ENCODE results near the gene SMG6. TPM values are rescaled to one million over a fixed set of nuclear protein-coding genes. Genes with fewer than 3 reads are reported as not detected.

SMG6 gene
- total RNA-seq, 2 donors from 2014 or later = 39.0 to 52.8 TPM

DNA sequence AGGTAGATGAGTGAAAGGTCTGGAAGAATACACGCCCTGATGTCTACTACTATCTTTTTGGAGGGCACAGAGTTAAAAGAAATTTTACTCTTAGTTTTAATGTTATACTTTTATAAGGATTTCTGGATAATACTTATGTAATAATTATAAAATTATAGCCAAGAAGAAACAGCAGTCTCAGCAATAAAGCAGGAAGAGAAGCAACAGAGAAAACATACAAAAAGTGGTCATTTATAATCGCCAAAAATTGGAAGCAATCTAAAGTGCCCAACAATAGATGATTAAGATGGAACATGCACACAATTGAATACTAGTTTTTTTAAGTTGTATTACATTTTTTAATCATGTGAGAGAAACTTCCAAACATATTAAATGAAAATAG lies 64.4 kb downstream of the SMG6 start:
- H3K36me3 Mint-ChIP-seq (ENCODE audit: low read depth) = peaks cover 90% of the 10 kb centered on the region
- no peak overlapping the region for H3K27ac Mint-ChIP-seq
- no peak for ATAC-seq (replicated peaks)
- peaks cover 12% of the 10 kb centered on the region for H3K4me1 Mint-ChIP-seq
- no peaks in the 10 kb centered on the region for H3K9me3 Mint-ChIP-seq
- no peaks in the 10 kb centered on the region for H3K27me3 Mint-ChIP-seq
- H3K4me3 Mint-ChIP-seq = no peak overlapping the region

DNA sequence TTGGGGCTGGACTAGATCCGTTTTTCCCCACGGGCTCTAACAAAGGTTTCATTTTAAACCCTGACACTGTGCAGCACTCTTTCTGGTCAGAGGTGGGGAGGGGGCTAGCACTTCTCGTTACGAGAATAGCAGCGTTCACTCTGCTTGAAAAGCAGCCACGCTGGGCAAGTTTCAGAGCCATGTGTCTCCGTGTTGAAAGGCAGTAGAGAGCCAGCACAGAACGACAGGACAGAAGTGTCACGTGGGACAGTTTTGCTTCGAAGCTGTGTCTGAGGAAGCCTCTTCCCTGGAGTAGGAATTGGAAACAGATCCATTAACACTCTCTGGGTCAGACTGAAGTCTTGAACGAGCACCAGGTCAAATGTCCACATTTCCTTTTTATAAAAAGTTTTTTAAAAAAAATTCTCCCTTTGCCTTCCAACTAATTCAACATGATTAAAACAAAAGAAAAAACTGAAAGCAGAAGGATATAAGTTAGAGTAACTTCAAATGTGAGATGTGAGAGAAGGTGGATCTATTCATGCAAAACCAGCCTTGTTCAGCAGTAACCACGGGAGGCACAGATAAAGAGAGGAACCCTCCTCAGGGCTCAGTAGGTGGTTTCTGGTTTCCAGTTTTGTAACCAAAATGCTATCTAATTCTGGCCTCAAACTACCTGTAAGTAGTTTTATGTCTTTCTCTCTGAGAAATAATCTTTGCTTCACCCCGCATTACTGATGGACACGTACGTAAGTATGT lies 65.0 kb downstream of the SMG6 start:
- Mint-ChIP-seq H3K4me1 (peaks cover 12% of the 10 kb centered on the region), H3K4me3 (no peak overlapping the region), H3K27ac (no peak overlapping the region), H3K9me3 (no peaks in the 10 kb centered on the region), H3K36me3 (ENCODE audit: low read depth) (peaks cover 85% of the 10 kb centered on the region), H3K27me3 (no peaks in the 10 kb centered on the region)
- peak; percentile 18 for ATAC-seq (replicated peaks)

DNA sequence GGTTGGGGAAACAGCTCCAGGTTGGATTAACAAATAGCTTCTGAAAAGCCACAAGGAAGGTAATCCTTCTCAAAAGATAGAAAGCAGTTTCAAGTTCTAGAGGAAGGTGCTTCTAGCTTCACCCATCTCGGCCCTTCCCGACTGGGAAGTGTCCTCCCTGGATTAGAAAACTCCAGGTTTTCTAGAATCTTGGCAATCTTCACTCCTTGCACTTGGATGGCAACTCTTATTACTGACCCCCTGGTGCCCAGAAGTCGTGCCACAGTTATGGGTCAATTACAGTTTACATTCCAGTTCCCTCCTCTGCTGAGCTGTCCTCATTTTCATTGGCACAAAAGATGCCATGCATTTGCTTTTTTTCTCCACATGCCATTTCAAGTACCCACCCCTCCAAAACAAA lies 65.6 kb downstream of the SMG6 start:
- peaks cover 12% of the 10 kb centered on the region for H3K4me1 Mint-ChIP-seq
- H3K36me3 Mint-ChIP-seq (ENCODE audit: low read depth) = peaks cover 82% of the 10 kb centered on the region
- no peaks in the 10 kb centered on the region for H3K27me3 Mint-ChIP-seq
- no peak overlapping the region for H3K27ac Mint-ChIP-seq
- ATAC-seq (replicated peaks) = no peak
- no peaks in the 10 kb centered on the region for H3K9me3 Mint-ChIP-seq
- H3K4me3 Mint-ChIP-seq = no peak overlapping the region

DNA sequence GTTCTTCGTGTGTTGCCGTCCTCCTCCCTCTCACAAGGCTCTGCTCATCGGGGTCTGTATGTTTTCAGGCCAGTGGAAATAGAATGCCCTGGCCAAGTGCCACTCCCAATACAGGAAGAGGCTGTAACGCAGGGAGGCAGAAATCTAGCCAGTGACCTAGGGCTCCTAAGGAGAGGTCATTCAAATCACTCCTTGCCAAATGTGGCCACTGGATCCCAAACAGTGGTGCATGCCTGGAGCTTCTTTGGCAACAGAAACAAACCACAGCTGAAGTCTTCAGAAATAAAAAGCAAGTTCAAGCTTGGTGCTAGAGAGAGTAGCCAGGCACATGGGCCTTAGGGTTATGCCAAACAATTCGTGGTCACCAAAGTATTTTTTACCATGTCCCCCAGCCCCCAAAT lies 66.1 kb downstream of the SMG6 start:
- ATAC-seq (replicated peaks) = no peak
- H3K9me3 Mint-ChIP-seq = no peaks in the 10 kb centered on the region
- H3K27ac Mint-ChIP-seq = no peak overlapping the region
- H3K4me3 Mint-ChIP-seq = no peak overlapping the region
- peaks cover 12% of the 10 kb centered on the region for H3K4me1 Mint-ChIP-seq
- no peaks in the 10 kb centered on the region for H3K27me3 Mint-ChIP-seq
- H3K36me3 Mint-ChIP-seq (ENCODE audit: low read depth) = peaks cover 82% of the 10 kb centered on the region

DNA sequence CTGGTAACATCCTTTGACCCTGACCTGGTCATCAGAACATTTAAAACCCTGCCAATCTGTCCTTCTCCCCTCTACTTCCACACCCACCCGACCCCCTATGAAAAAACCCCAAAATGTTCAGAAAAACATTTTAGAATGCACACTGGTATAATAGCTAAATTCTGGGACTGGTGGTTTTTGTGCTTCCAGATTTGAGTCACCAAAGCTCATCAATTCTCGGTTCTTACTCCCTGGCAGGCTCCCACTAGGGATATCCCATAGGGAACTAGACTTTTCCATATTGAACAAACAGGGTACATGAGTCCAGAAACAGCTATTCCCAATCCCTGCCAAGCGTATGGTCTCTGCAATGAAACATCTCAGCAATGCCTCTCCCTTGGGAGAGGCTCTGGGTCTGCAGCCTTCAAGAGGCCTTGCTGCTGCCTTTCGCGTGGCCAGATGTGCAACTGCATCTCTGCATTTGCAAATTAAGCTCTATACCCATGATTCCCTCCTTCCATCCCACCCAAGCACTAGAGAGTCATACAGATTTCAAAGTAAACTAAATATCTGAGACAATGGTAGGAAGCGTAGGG lies 67.7 kb downstream of the SMG6 start:
- no peak for ATAC-seq (replicated peaks)
- H3K9me3 Mint-ChIP-seq = no peaks in the 10 kb centered on the region
- peaks cover 14% of the 10 kb centered on the region for H3K4me1 Mint-ChIP-seq
- H3K27ac Mint-ChIP-seq = no peak overlapping the region
- peaks cover 82% of the 10 kb centered on the region for H3K36me3 Mint-ChIP-seq (ENCODE audit: low read depth)
- H3K4me3 Mint-ChIP-seq = no peak overlapping the region
- H3K27me3 Mint-ChIP-seq = no peaks in the 10 kb centered on the region

DNA sequence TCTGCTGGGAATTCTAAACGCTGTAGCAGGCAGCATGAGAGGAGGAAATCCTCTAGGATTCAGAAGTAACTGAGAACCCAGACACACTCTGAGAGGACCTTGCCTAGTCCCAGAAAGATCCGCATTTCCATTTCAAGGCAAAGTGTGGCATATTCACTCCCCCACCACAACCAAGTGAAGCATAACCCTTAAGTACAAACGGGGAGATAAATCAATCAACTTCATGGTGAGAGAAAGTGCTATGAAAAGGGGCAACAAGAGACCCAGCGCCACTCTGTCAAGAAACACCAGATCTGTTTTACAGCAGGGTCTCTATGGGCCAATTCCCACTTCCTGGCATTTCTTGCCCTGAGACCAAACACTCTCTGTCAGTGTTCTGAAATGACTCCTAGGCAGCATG lies 68.3 kb downstream of the SMG6 start:
- H3K36me3 Mint-ChIP-seq (ENCODE audit: low read depth) = peaks cover 82% of the 10 kb centered on the region
- H3K4me3 Mint-ChIP-seq = no peak overlapping the region
- H3K4me1 Mint-ChIP-seq = peaks cover 9% of the 10 kb centered on the region
- H3K27me3 Mint-ChIP-seq = no peaks in the 10 kb centered on the region
- no peak overlapping the region for H3K27ac Mint-ChIP-seq
- no peak for ATAC-seq (replicated peaks)
- no peaks in the 10 kb centered on the region for H3K9me3 Mint-ChIP-seq

DNA sequence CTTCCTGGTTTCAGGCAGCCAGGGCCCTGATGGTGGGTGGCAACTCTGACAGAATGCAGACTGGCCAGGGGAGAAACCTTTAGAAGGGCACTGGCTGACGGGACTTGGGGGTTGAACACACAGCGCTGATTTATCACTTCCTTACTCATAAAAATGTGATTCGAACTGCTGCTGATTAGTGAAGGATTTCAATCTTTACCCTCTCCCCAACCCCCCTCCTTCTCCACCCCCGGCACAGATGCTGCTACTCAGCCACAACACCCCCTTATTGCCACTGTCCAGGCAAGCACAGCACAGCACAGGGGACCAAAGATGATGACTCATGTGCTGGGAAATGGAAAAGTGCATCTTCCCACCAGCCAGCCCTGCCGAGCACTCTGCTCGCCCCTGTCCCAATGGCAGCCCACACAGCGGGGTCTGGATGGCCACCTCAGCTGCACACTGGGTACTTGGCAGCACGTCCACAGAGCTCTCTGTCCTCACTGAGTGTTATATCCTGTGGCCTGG lies 70.1 kb downstream of the SMG6 start:
- peak overlapping the region; percentile 30 for H3K27ac Mint-ChIP-seq
- H3K4me3 Mint-ChIP-seq = no peak overlapping the region
- H3K9me3 Mint-ChIP-seq = no peaks in the 10 kb centered on the region
- H3K27me3 Mint-ChIP-seq = no peaks in the 10 kb centered on the region
- peaks cover 5% of the 10 kb centered on the region for H3K4me1 Mint-ChIP-seq
- H3K36me3 Mint-ChIP-seq (ENCODE audit: low read depth) = peaks cover 78% of the 10 kb centered on the region
- ATAC-seq (replicated peaks) = no peak

DNA sequence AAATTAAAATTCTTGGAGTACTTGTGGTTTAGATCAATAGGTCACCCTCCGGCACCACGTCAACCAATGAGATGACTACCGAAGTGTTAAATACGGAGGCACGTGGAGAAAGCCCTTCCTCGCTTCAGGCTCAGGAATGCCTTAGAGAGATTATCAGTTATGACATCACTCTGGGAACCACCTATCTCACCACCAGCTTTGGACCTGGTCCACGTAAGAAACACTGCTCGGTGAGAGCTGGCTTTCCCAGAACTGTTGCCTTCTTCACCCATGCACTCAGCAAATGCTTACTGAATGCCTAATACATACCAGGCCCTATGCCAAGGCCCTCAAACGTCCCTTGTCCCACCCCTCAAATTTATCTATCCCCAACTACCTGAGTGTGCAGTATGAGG lies 71.3 kb downstream of the SMG6 start:
- ATAC-seq (replicated peaks) = no peak
- no peaks in the 10 kb centered on the region for H3K9me3 Mint-ChIP-seq
- peaks cover 5% of the 10 kb centered on the region for H3K4me1 Mint-ChIP-seq
- peaks cover 71% of the 10 kb centered on the region for H3K36me3 Mint-ChIP-seq (ENCODE audit: low read depth)
- H3K27ac Mint-ChIP-seq = no peak overlapping the region
- H3K4me3 Mint-ChIP-seq = no peak overlapping the region
- no peaks in the 10 kb centered on the region for H3K27me3 Mint-ChIP-seq

DNA sequence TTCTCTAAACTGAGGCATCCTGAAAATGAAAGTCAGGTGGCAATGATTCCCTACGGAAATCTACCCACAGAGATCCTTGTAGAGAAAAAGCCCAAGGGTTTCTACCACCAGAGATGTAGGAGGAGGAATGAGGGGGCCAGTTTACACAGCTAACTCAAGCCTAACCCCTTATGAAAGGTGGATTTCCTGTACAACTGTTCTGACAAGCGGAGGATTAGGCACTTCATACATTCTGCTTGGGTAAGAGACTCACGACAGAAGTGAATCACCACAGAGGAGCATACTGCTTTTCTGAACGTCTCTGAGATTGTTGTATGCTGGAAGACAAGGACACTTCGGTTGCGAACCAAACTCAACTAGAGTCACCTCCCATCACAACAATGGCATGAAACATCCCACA lies 72.7 kb downstream of the SMG6 start:
- peaks cover 64% of the 10 kb centered on the region for H3K36me3 Mint-ChIP-seq (ENCODE audit: low read depth)
- peak; percentile 54 for ATAC-seq (replicated peaks)
- no peak overlapping the region for H3K27ac Mint-ChIP-seq
- H3K9me3 Mint-ChIP-seq = no peaks in the 10 kb centered on the region
- peaks cover 5% of the 10 kb centered on the region for H3K4me1 Mint-ChIP-seq
- H3K27me3 Mint-ChIP-seq = no peaks in the 10 kb centered on the region
- H3K4me3 Mint-ChIP-seq = no peak overlapping the region

DNA sequence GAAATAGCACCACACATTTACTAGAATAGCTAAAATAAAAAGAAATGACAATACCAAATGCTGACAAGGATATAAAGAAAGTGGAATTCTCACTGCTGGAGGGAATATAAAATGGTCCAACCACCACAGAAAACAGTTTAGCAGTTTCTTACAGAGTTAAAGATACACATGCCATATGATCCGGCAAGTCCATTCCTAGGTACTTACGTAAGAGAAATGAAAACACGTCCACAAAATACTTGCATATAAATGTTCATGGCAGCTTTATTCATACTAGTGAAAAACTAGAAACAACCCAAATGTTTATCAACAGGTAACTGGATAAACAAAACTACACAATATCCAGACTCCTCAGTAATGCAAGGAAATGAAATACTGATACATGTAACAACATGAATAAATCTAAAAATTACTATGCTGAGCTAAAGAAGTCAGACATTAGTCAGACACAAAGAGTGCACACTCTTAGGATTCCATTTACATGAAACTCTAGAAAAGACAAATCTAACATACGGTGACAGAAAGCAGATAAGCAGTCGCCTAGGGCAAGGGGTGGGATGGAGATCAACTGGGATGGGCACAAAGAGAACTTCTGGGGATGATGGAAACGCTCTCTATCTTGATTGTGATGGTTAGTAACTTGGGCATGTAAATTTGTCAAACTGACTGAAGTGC lies 76.4 kb downstream of the SMG6 start:
- Mint-ChIP-seq H3K36me3 (ENCODE audit: low read depth) (peaks cover 59% of the 10 kb centered on the region), H3K27me3 (no peaks in the 10 kb centered on the region), H3K4me1 (peaks cover 18% of the 10 kb centered on the region), H3K9me3 (no peaks in the 10 kb centered on the region), H3K27ac (no peak overlapping the region), H3K4me3 (no peak overlapping the region)
- ATAC-seq (replicated peaks) = no peak

DNA sequence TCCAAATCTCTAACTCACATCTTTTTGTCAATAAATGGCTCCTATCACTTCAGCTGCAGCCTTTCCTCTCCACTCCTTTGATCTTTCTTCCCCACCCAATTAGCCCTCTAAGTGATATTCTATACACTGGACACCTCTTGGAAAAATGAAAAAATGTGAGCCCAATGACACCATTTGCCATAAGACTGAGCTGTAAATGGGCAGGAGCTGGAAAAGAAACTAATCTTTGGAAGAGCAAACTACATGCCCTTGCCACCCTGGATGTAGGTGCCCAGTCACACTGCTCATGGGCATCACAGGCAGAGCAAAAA lies 80.0 kb downstream of the SMG6 start:
- no peaks in the 10 kb centered on the region for H3K27me3 Mint-ChIP-seq
- peak overlapping the region; percentile 67 for H3K4me3 Mint-ChIP-seq
- no peak for ATAC-seq (replicated peaks)

DNA sequence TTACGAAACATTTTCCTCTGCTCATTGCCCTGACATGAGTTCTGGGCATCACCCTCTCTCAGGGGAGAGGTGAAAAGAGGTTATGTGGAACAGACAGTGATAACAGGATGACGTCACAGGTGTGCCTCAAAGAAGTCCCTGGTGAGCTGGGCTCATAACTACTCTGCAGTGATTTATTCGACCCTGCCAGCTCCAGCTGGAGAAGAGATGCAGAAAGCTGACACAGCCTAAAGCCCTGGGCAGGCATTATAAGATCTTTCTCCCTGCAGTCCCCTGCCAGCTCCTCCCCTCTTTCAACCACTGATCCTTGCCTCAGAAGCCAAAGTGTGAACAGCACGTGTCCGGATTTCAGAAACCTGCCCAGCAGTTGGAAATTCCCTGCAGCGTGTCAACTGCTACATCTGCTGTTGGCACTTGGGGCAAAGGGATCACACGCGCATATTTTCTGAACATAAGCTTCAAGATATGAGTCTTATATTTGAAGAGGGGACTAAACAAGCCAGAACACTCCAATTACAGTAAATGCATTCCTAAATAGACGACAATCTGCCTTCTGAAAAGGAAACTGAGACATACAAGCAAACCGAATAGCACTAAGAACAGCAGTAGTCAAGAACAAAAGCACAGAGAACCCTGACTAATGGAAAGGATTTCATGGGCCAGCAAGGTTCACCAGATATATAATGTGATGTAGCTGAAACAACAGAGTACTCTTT lies 80.5 kb downstream of the SMG6 start:
- peak overlapping the region; percentile 67 for H3K4me3 Mint-ChIP-seq
- ATAC-seq (replicated peaks) = peak; percentile 74
- H3K4me1 Mint-ChIP-seq = peaks cover 25% of the 10 kb centered on the region

More for the DNA sequence above, 80.0 kb downstream of the SMG6 start:
- H3K9me3 Mint-ChIP-seq = no peaks in the 10 kb centered on the region
- H3K36me3 Mint-ChIP-seq (ENCODE audit: low read depth) = peaks cover 40% of the 10 kb centered on the region
- peak overlapping the region; percentile 60 for H3K27ac Mint-ChIP-seq
- peaks cover 23% of the 10 kb centered on the region for H3K4me1 Mint-ChIP-seq

DNA sequence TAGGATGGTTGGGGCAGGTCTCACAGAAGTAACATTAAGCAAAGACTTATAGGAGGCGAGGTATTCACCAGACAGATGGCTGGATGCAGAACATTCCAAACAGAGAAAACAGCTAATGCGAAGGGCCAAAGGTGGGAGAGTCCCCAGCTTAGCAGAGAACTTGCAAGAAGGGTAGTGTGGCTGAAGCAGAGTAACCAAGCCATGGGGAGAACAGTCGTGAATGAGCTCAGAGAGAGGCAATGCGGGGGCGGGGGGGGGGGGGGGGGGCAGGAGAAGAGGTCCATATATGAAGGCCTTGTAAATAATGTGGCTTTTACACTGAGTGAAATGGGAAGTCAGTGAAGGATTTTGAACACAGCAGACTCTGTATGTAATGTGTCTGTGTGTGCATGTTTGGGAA lies 81.3 kb downstream of the SMG6 start:
- H3K27me3 Mint-ChIP-seq = no peaks in the 10 kb centered on the region
- H3K36me3 Mint-ChIP-seq (ENCODE audit: low read depth) = peaks cover 40% of the 10 kb centered on the region
- peak overlapping the region; percentile 67 for H3K4me3 Mint-ChIP-seq
- H3K27ac Mint-ChIP-seq = no peak overlapping the region
- ATAC-seq (replicated peaks) = no peak
- H3K4me1 Mint-ChIP-seq = peaks cover 25% of the 10 kb centered on the region
- H3K9me3 Mint-ChIP-seq = no peaks in the 10 kb centered on the region

More for the DNA sequence above, 80.5 kb downstream of the SMG6 start:
- Mint-ChIP-seq H3K27me3 (no peaks in the 10 kb centered on the region), H3K36me3 (ENCODE audit: low read depth) (peaks cover 45% of the 10 kb centered on the region), H3K9me3 (no peaks in the 10 kb centered on the region), H3K27ac (peak overlapping the region; percentile 60)

DNA sequence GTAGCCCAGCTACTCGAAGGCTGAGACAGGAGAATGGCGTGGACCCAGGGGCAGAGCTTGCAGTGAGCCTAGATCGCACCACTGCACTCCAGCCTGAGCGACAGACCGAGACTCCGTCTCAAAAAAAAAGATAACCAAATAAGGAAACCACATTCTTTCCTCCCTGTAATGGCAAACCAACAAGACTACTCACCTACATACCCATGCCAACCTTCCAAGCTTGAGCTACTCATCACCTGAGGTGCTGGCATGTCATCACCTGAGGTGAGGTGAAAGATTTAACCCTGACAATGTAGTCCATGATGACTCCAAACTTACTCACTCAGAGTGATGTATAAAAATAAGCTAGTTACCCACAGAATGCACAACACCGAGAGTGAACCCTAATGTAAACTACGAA lies 85.2 kb downstream of the SMG6 start:
- H3K4me1 Mint-ChIP-seq = peaks cover 33% of the 10 kb centered on the region
- no peaks in the 10 kb centered on the region for H3K9me3 Mint-ChIP-seq
- H3K4me3 Mint-ChIP-seq = no peak overlapping the region
- H3K27ac Mint-ChIP-seq = no peak overlapping the region
- H3K36me3 Mint-ChIP-seq (ENCODE audit: low read depth) = peaks cover 31% of the 10 kb centered on the region
- ATAC-seq (replicated peaks) = peak; percentile 50
- no peaks in the 10 kb centered on the region for H3K27me3 Mint-ChIP-seq

All from activated T-helper 17 cell treated with anti-CD3 and anti-CD28 coated beads, Interleukin-2, amount 50 U/mL, for 72 hours (primary cell).